ENCODE data around the gene IFITM2.
"Not testable (repeated sequence)": the region's sequence is repeated elsewhere in the genome, so short reads cannot be mapped to it uniquely, and the experiment has no call there.

GRCh38 chr11:328516-329100, 21.0 kb downstream of the IFITM2 start:
- not testable (repeated sequence) for TF ChIP-seq CTCF (conservative IDR thresholded peaks at IDR 0.05); EZH2 (IDR thresholded peaks at IDR 0.05; ENCODE audit: low read depth)

Measured in PC-9 (cell line).